ENCODE data around the gene MADCAM1.

The MADCAM1 gene

DNA sequence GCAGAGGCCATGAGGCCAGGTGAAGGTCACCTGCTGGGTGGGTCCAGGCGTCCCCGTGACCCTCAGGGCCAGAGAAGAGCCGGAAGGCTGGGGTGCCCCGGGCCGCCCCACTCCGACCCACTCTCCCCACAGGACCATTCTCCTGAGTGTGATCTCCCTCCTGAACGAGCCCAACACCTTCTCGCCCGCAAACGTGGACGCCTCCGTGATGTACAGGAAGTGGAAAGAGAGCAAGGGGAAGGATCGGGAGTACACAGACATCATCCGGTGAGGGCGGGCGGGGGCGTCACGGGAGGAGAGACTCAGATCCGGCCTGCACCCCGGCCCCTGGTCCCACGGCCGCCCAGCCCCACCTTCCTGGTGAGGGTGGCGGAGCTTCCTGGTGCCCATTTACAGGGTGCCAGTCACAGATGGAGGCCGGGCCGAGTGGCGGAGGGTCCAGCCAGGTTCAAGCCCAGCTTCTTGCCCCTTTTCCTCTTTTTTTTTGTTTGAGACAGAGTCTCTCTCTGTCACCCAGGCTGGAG lies 40.7 kb downstream of the MADCAM1 start:
- TF ChIP-seq, protein P1, sequence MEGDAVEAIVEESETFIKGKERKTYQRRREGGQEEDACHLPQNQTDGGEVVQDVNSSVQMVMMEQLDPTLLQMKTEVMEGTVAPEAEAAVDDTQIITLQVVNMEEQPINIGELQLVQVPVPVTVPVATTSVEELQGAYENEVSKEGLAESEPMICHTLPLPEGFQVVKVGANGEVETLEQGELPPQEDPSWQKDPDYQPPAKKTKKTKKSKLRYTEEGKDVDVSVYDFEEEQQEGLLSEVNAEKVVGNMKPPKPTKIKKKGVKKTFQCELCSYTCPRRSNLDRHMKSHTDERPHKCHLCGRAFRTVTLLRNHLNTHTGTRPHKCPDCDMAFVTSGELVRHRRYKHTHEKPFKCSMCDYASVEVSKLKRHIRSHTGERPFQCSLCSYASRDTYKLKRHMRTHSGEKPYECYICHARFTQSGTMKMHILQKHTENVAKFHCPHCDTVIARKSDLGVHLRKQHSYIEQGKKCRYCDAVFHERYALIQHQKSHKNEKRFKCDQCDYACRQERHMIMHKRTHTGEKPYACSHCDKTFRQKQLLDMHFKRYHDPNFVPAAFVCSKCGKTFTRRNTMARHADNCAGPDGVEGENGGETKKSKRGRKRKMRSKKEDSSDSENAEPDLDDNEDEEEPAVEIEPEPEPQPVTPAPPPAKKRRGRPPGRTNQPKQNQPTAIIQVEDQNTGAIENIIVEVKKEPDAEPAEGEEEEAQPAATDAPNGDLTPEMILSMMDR (IDR thresholded peaks at IDR 0.05): no peak

DNA sequence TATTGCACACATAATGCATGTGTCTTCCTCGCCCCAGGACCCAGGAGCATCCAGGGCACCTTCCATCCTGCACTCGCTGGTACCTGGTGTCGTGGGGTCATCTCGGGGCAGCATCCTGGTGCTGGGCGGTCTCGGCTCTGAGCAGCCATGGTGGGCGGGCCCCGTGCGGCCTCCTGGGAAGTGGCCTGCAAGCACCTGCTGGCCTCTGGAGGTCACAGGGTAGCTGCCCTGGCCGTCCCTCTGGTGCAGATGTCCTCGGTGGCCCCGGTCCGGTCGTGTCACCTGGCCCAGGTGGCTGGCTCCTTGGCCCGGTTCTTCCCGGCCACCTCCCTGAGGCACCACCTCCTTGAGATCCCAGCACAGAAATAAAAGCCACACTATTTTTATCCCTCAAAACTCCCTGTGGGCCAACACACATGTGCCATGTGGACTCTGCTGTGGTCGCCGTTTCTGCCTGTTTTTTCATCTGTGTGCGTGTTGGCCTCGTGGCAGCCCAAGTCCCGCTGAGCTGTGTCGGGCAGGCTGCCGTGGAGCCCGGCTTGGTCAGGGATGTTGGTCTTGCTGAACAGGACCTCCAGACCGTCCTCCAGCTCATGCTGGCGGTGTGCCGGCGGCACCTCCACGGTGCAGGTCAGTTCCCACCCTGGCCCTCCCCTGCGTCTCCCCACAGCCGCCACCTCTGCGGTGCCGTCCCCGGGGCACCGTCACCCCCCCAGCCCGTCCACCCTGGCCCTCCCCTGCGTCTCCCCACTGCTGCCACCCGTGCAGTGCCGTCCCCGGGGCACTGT lies 42.5 kb downstream of the MADCAM1 start:
- TF ChIP-seq, protein P1 (IDR thresholded peaks at IDR 0.05): no peak

DNA sequence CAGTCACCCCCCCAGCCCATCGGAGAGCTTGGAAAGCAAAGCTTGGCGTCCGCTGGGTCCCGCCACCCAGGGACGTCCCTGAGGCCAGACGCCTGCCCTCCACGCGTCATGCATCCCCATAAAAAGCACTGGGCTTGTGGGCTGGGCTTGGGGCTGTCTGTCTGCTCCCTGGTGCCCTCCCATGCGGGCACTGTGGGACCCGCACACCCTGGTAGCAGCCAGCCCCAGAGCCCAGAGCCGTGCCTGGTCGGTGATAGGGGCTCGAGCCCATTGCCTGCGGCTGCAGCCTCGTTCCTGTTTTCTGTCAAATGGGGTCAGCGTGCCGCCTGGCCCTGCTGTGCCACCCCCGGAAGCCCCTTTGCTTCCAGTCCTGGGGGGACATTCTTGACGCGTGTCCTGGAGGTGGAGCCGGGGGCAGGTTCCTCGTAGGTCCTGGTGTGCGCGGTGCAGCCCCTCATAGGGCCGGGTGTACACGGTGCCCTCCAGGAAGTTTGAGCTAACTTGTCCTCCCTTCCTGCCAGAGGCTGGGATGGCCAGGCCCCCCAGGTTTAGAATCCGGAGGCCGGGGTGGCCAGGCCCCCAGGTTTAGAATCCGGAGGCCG lies 43.2 kb downstream of the MADCAM1 start:
- TF ChIP-seq, protein P1 (IDR thresholded peaks at IDR 0.05): no peak

DNA sequence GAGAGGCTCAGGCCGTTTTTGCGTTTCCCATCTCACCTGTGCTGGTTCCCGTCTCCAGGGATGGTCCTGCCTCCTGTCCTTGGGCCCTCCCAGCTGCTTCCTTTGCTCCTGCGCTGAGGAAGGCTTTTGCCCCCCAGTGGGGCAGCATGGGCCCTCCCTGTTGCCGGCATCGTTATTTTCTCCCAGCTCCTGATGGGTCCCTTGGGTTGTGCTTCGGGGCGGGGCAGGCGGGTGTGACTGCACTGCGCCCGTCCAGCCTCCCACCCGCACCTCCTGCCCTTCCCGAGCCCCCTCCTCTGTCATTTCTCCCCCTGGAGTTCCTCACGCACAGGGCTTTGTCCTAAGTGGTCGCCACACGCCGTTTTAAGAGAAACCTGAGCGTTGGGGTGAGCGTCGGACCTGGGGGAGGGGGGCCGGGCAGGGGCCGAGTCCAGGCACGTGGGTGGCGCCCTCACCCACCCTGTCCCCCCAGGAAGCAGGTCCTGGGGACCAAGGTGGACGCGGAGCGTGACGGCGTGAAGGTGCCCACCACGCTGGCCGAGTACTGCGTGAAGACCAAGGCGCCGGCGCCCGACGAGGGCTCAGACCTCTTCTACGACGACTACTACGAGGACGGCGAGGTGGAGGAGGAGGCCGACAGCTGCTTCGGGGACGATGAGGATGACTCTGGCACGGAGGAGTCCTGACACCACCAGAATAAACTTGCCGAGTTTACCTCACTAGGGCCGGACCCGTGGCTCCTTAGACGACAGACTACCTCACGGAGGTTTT lies 44.8 kb downstream of the MADCAM1 start:
- TF ChIP-seq, protein P1 (IDR thresholded peaks at IDR 0.05): no peak

DNA sequence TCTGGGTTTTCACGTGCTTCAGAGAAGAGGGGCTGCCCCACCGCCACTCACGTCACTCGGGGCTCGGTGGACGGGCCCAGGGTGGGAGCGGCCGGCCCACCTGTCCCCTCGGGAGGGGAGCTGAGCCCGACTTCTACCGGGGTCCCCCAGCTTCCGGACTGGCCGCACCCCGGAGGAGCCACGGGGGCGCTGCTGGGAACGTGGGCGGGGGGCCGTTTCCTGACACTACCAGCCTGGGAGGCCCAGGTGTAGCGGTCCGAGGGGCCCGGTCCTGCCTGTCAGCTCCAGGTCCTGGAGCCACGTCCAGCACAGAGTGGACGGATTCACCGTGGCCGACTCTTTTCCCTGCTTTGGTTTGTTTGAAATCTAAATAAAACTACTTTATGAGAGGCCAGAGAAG lies 45.4 kb downstream of the MADCAM1 start:
- TF ChIP-seq, protein P1 (IDR thresholded peaks at IDR 0.05): no peak

DNA sequence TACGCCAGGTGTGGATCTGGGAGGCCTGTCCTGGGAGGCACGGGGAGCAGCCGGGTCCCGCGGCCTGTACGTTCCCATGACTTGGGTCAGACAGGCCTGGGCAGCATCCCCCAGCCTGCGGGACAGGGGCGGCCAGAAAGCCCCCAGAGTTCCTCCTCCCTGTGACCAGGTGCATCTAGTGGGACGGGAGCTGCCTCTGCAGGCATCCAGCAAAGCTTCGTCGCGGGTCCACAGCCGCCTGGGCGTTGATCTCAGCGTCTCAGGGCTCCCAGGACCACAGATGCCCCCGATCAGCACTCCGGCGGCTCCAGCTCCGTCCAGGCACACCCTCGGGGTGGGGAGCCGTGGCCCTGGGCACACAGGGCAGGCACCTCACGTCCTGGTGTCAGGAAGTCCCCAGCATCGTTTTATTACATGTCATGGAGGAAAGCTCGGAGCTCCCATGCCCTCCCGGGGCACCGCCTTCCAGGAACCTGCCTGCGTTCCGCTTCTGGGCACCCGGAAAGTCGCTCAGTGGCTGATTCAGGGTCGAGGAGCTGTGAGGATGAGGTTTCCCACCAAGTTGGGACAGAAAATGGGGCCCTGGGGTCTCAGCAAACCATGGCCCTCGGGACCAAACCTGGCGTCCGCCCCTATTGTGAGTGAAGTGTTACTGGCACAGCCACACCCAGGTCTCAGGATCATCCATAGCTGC lies 46.0 kb downstream of the MADCAM1 start:
- TF ChIP-seq, protein P1 (IDR thresholded peaks at IDR 0.05): no peak
